ENCODE data around the gene EMP3. TPM values are rescaled to one million over a fixed set of nuclear protein-coding genes. Genes with fewer than 3 reads are reported as not detected.

Gene EMP3
- total and polyA plus RNA-seq, 2 of the 4 experiments (the other 2 are of a cell fraction): 147 to 632 TPM

- peak overlapping the region; percentile 99 for H2AK9ac ChIP-seq (replicated peaks; ENCODE audit: low read depth, low read length, poor library complexity)
- peak overlapping the region; percentile 97 for H3K23ac ChIP-seq (ENCODE audit: low read depth, low read length)
- peak overlapping the region; percentile 91 for H2BK5ac ChIP-seq (ENCODE audit: low read depth, low read length, poor library complexity, severe bottlenecking)
- H3K4ac ChIP-seq (ENCODE audit: low read depth, low read length): peak overlapping the region; percentile 98
- H3K9me3 ChIP-seq (ENCODE audit: control insufficient read depth, insufficient read depth, low read length): no peaks in the 10 kb centered on the region
- peak overlapping the region; percentile 98 for H2AK5ac ChIP-seq (ENCODE audit: low read depth, low read length)
- 2% methylated on average over 31 of the region's 63 CpGs; no CpG with 5 or more reads in 1 of the 2 experiments for WGBS, 2 experiments (ENCODE audit: extremely low coverage in 2 of 2, insufficient read length in 1 of 2)
- peak overlapping the region; percentile 96 for H3K27ac ChIP-seq (ENCODE audit: insufficient read depth, low read length)
- H2BK15ac ChIP-seq (ENCODE audit: low read depth, low read length): peak overlapping the region; percentile 92
- H3K18ac ChIP-seq (ENCODE audit: low read depth, low read length): peak overlapping the region; percentile 94
- H3K4me3 ChIP-seq (ENCODE audit: insufficient read depth, low read depth, low read length): peak overlapping the region; percentile 54
- peak overlapping the region; percentile 97 for H2BK120ac ChIP-seq (ENCODE audit: low read depth, low read length)
- ATAC-seq (ENCODE audit: low read depth): peak; percentile 82
- H4K20me1 ChIP-seq (ENCODE audit: insufficient read depth, low read length): peaks cover 4% of the 10 kb centered on the region
- CTCF ChIA-PET: interaction anchor here (1.0 to 1.3 kb wide), 4 partner anchors 11 to 70 kb away, joined by 3 to 4 read pairs (median 3); partner anchors contain the start of gene KDELR1
- H2AFZ ChIP-seq (replicated peaks; ENCODE audit: low read length, poor library complexity): peak overlapping the region; percentile 91
- peak overlapping the region; percentile 94 for H3K56ac ChIP-seq (ENCODE audit: extremely low read depth, insufficient read depth, low read length)
- no peaks in the 10 kb centered on the region for H3K36me3 ChIP-seq (ENCODE audit: control insufficient read depth, insufficient read depth, low read length)
- TF ChIP-seq MAFK (IDR thresholded peaks at IDR 0.05; ENCODE audit: low read depth, low read length): no peak
- TF ChIP-seq NFE2L2 (IDR thresholded peaks at IDR 0.05; ENCODE audit: low read depth, low read length): no peak
- TF ChIP-seq CTCF (conservative IDR thresholded peaks at IDR 0.05; ENCODE audit: low read depth, low read length): peak; percentile 15; the same call in 1 of the 2 replicates
- TF ChIP-seq MXI1 (IDR thresholded peaks at IDR 0.05; ENCODE audit: borderline replicate concordance, low read depth, low read length): peak; percentile 81; the same call in 1 of the 2 replicates
- 0 out of 2 replicates have a peak, but pooled peaks have one; percentile 45 for TF ChIP-seq CHD1 (IDR thresholded peaks at IDR 0.05; ENCODE audit: low read depth, low read length)
- peak; percentile 89 for TF ChIP-seq POLR2A (IDR thresholded peaks at IDR 0.05; ENCODE audit: low read depth, low read length)
- TF ChIP-seq USF2 (IDR thresholded peaks at IDR 0.05; ENCODE audit: low read depth, low read length): peak; percentile 96
- peak; percentile 74; the same call in 1 of the 2 replicates for TF ChIP-seq MAZ (IDR thresholded peaks at IDR 0.05; ENCODE audit: borderline replicate concordance, low read depth, low read length)
- TF ChIP-seq BHLHE40 (IDR thresholded peaks at IDR 0.05; ENCODE audit: low read depth, low read length): peak; percentile 62
- no peak for TF ChIP-seq RFX5 (IDR thresholded peaks at IDR 0.05; ENCODE audit: low read depth, low read length)
- peak; percentile 98 for DNase-seq
- peak overlapping the region; percentile 97 for H4K91ac ChIP-seq (ENCODE audit: insufficient read depth, low read depth, low read length)
- H3K27me3 ChIP-seq (ENCODE audit: control insufficient read depth, insufficient read depth, low read length): no peaks in the 10 kb centered on the region
- in situ Hi-C loops (cut with MboI; ENCODE audit: low sequenced_read_pairs) (no loop called here), dilution Hi-C loops (cut with HindIII; ENCODE audit: low sequenced_read_pairs, unreplicated experiment) (no loop called here), intact Hi-C loops (cut with micrococcal nuclease) (loop anchor here (2.0 to 10.0 kb wide), 3 partner anchors 13 to 263 kb away; partner anchors contain the start of genes GRIN2D and KDELR1)
- peak overlapping the region; percentile 99 for H3K14ac ChIP-seq (replicated peaks; ENCODE audit: low read depth, low read length)
- H3K9ac ChIP-seq (ENCODE audit: low read depth, low read length): peak overlapping the region; percentile 89
- H2BK20ac ChIP-seq (ENCODE audit: low read depth, low read length): peak overlapping the region; percentile 90
- H4K8ac ChIP-seq (ENCODE audit: low read depth in 2 of 2, low read length in 2 of 2): peak overlapping the region; percentile 98
- H3K9me1 ChIP-seq (ENCODE audit: insufficient read depth, low read length): peaks cover 3% of the 10 kb centered on the region; the same call in 1 of the 2 replicates
- H3K4me2 ChIP-seq (ENCODE audit: low read depth, low read length): peak overlapping the region; percentile 92
- BruUV-seq (replicated peaks): TSS peak; percentile 34
- peaks cover 17% of the 10 kb centered on the region for H3K4me1 ChIP-seq (ENCODE audit: control insufficient read depth, insufficient read depth, low read length)
- H4K5ac ChIP-seq (ENCODE audit: low read depth, low read length): peak overlapping the region; percentile 96
- POLR2A ChIA-PET (ENCODE audit: unreplicated experiment): interaction anchor here (0.6 to 2.2 kb wide), 2 partner anchors 12 to 1040 kb away, joined by 3 to 24 read pairs; partner anchors contain the start of gene TEAD2
- H3K79me1 ChIP-seq (ENCODE audit: low read depth in 1 of 2, low read length in 2 of 2): peaks cover 0 to 35% of the 10 kb centered on the region in 2 experiments; a peak in 2 of 4 replicates
Observed at GRCh38 chr19:48321622-48322591, 3.4 kb upstream of the EMP3 start.

All from IMR-90 (cell line).